ENCODE results near the gene COG7.

Gene COG7

GRCh38 chr16:23342083-23342640, 110.8 kb downstream of the COG7 start:
- no peaks in the 10 kb centered on the region for H3K4me1 ChIP-seq (ENCODE audit: control insufficient read depth, insufficient read depth, low read length, poor library complexity, severe bottlenecking)
- no peak overlapping the region for H3K27ac ChIP-seq (ENCODE audit: low read depth, low read length, severe bottlenecking)
- WGBS, 2 experiments (ENCODE audit: insufficient coverage in 2 of 2) = 83 to 93% methylated on average over 3 to 4 of the region's 5 CpGs
- H3K9me3 ChIP-seq (ENCODE audit: control insufficient read depth, low read length) = no peaks in the 10 kb centered on the region
- no peaks in the 10 kb centered on the region for H3K36me3 ChIP-seq (ENCODE audit: control insufficient read depth, insufficient read depth, low read length)
- H3K4me3 ChIP-seq (ENCODE audit: extremely low read depth, insufficient read depth, low read length, poor library complexity, severe bottlenecking) = no peak overlapping the region

GRCh38 chr16:23339787-23340186, 113.2 kb downstream of the COG7 start:
- H3K27ac ChIP-seq (ENCODE audit: low read depth, low read length, severe bottlenecking) = no peak overlapping the region
- no peaks in the 10 kb centered on the region for H3K9me3 ChIP-seq (ENCODE audit: control insufficient read depth, low read length)
- H3K4me1 ChIP-seq (ENCODE audit: control insufficient read depth, insufficient read depth, low read length, poor library complexity, severe bottlenecking) = no peaks in the 10 kb centered on the region
- no peaks in the 10 kb centered on the region for H3K36me3 ChIP-seq (ENCODE audit: control insufficient read depth, insufficient read depth, low read length)
- WGBS, 2 experiments (ENCODE audit: insufficient coverage in 2 of 2) = 86 to 100% methylated on average over 1 to 2 of the region's 3 CpGs
- no peak overlapping the region for H3K4me3 ChIP-seq (ENCODE audit: extremely low read depth, insufficient read depth, low read length, poor library complexity, severe bottlenecking)

All from mesodermal cell (in vitro differentiated cells).